Measurements from ENCODE around the gene TEAD1. TPM values are rescaled to one million over a fixed set of nuclear protein-coding genes. Genes with fewer than 3 reads are reported as not detected.
A peak's percentile ranks its signal among the peaks of the same experiment; 100 is the strongest.

TEAD1 gene
- total and polyA plus RNA-seq, 9 of the 15 experiments (the other 6 are each of a cell fraction or from before 2014, with no cell fraction given) = 1.7 to 17.7 (median 10.8) TPM

DNA sequence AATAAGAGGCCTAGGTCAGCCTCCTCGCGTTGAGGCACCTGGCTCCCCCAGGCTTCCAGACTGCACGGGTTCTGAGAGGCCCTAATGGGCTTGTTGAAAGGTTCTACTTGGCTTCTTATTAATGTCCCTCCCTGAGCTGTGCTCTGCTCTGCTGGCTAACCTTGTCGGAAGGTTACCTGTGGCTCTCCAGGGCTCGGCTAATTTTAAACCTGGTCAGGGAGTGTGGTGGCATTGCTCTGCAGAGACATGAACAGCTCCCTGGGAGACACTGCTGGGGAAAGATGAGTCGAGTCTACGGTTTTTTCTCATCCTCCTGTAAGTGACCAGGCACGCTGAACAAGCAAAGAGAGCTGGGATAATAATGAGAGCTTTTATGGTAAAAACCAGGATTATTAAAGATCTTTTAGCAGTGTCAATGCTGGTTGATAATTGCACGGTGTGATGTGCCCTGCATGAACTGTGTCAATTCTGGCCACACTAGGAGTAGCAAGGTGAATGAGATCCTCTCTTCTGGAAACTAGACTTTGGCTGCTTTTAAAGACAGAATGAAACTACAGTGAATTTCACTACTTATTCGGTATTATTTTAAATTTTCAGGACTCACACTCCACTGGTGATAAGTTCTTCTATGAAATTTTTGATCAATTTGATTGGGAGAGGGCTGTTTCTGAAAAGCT is 70.7 kb downstream of the TEAD1 start:
- Histone ChIP-seq H3K27me3 (ENCODE audit: control insufficient read depth in 2 of 2, insufficient read depth in 2 of 2, low read length in 2 of 2) (no peaks in the 10 kb centered on the region), H3K27ac (ENCODE audit: extremely low read depth, low read depth, low read length) (no peak overlapping the region), H3K36me3 (ENCODE audit: control insufficient read depth, insufficient read depth, low read length) (no peaks in the 10 kb centered on the region), H3K4me1 (replicated peaks in 1 of 2; ENCODE audit: control insufficient read depth in 2 of 2, insufficient read depth in 2 of 2, low read length in 2 of 2) (peaks cover 15 to 19% of the 10 kb centered on the region in 2 experiments), H3K9ac (ENCODE audit: insufficient read depth in 1 of 2, low read depth in 2 of 2, low read length in 2 of 2) (peak overlapping the region in 1 of 2 experiments; percentile 10; a peak in 1 of 4 replicates), H4K20me1 (replicated peaks; ENCODE audit: control insufficient read depth, insufficient read depth, low read length) (no peaks in the 10 kb centered on the region; the same call in 1 of the 2 replicates), H3K9me3 (replicated peaks; ENCODE audit: control insufficient read depth, insufficient read depth, low read depth, low read length) (no peaks in the 10 kb centered on the region), H2AFZ (ENCODE audit: low read depth, low read length) (no peak overlapping the region), H3K9me1 (ENCODE audit: control insufficient read depth, insufficient read depth, low read length) (no peaks in the 10 kb centered on the region), H3K4me2 (ENCODE audit: insufficient read depth, low read length) (no peak overlapping the region), H3K4me3 (no peak overlapping the region), H3K79me2 (ENCODE audit: control insufficient read depth, insufficient read depth, low read length) (peaks cover 6% of the 10 kb centered on the region; the same call in 1 of the 3 replicates)
- no peak for DNase-seq (ENCODE audit: extremely low read depth in 1 of 4, low spot score in 3 of 4)
- 50% methylated on average over 10 of the region's 10 CpGs for WGBS (ENCODE audit: insufficient coverage, low coverage, missing lambda C conversion rate)
- ChIA-PET CTCF (ENCODE audit: low intra/inter-chr PET ratio) (no interaction called here), POLR2A (interaction anchor here (1.1 to 2.3 kb wide), 2 partner anchors 10 to 14 kb away, joined by 3 to 11 read pairs; no protein-coding TSS in a partner anchor)
- TF ChIP-seq, protein P1, sequence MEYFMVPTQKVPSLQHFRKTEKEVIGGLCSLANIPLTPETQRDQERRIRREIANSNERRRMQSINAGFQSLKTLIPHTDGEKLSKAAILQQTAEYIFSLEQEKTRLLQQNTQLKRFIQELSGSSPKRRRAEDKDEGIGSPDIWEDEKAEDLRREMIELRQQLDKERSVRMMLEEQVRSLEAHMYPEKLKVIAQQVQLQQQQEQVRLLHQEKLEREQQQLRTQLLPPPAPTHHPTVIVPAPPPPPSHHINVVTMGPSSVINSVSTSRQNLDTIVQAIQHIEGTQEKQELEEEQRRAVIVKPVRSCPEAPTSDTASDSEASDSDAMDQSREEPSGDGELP (CRISPR knock-in tag; IDR thresholded peaks at IDR 0.05; ENCODE audit: borderline replicate concordance) = no peak
- TF ChIP-seq, protein P2, sequence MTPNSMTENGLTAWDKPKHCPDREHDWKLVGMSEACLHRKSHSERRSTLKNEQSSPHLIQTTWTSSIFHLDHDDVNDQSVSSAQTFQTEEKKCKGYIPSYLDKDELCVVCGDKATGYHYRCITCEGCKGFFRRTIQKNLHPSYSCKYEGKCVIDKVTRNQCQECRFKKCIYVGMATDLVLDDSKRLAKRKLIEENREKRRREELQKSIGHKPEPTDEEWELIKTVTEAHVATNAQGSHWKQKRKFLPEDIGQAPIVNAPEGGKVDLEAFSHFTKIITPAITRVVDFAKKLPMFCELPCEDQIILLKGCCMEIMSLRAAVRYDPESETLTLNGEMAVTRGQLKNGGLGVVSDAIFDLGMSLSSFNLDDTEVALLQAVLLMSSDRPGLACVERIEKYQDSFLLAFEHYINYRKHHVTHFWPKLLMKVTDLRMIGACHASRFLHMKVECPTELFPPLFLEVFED (CRISPR knock-in tag; conservative IDR thresholded peaks at IDR 0.05) = no peak
- TF ChIP-seq, protein P3, sequence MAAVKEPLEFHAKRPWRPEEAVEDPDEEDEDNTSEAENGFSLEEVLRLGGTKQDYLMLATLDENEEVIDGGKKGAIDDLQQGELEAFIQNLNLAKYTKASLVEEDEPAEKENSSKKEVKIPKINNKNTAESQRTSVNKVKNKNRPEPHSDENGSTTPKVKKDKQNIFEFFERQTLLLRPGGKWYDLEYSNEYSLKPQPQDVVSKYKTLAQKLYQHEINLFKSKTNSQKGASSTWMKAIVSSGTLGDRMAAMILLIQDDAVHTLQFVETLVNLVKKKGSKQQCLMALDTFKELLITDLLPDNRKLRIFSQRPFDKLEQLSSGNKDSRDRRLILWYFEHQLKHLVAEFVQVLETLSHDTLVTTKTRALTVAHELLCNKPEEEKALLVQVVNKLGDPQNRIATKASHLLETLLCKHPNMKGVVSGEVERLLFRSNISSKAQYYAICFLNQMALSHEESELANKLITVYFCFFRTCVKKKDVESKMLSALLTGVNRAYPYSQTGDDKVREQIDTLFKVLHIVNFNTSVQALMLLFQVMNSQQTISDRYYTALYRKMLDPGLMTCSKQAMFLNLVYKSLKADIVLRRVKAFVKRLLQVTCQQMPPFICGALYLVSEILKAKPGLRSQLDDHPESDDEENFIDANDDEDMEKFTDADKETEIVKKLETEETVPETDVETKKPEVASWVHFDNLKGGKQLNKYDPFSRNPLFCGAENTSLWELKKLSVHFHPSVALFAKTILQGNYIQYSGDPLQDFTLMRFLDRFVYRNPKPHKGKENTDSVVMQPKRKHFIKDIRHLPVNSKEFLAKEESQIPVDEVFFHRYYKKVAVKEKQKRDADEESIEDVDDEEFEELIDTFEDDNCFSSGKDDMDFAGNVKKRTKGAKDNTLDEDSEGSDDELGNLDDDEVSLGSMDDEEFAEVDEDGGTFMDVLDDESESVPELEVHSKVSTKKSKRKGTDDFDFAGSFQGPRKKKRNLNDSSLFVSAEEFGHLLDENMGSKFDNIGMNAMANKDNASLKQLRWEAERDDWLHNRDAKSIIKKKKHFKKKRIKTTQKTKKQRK (IDR thresholded peaks at IDR 0.05; ENCODE audit: borderline replicate concordance, low read depth, low read length) = no peak
- TF ChIP-seq, protein P4, sequence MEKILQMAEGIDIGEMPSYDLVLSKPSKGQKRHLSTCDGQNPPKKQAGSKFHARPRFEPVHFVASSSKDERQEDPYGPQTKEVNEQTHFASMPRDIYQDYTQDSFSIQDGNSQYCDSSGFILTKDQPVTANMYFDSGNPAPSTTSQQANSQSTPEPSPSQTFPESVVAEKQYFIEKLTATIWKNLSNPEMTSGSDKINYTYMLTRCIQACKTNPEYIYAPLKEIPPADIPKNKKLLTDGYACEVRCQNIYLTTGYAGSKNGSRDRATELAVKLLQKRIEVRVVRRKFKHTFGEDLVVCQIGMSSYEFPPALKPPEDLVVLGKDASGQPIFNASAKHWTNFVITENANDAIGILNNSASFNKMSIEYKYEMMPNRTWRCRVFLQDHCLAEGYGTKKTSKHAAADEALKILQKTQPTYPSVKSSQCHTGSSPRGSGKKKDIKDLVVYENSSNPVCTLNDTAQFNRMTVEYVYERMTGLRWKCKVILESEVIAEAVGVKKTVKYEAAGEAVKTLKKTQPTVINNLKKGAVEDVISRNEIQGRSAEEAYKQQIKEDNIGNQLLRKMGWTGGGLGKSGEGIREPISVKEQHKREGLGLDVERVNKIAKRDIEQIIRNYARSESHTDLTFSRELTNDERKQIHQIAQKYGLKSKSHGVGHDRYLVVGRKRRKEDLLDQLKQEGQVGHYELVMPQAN (IDR thresholded peaks at IDR 0.05; ENCODE audit: borderline replicate concordance) = no peak
- TF ChIP-seq BMI1 (IDR thresholded peaks at IDR 0.05; ENCODE audit: low read length) (no peak), PHF21A (IDR thresholded peaks at IDR 0.05; ENCODE audit: borderline replicate concordance, low read depth) (no peak), TAF7 (tag; IDR thresholded peaks at IDR 0.05) (no peak)
- BruUV-seq (replicated peaks) = no TSS peak
- in situ Hi-C loops (cut with MboI) (no loop called here), intact Hi-C loops (cut with micrococcal nuclease) (loop anchor here (5.0 kb wide), 1 partner anchor 73 kb away; the partner anchor contains the start of gene TEAD1)
- ATAC-seq = no peak
- FAIRE-seq = peak; percentile 11
